Measurements from ENCODE around the gene MINAR2. TPM values are rescaled to one million over a fixed set of nuclear protein-coding genes. Genes with fewer than 3 reads are reported as not detected.

The MINAR2 gene
- total RNA-seq, 2 experiments from 2014 or later, result not detected

Other genes starting within 250 kb of the MINAR2 start
- gene CHSY3, start 156.4 kb downstream of the MINAR2 start, total RNA-seq, result not detected